ENCODE results near the gene CDT1. TPM values are rescaled to one million over a fixed set of nuclear protein-coding genes. Genes with fewer than 3 reads are reported as not detected.

CDT1 gene
- total and polyA plus RNA-seq, 12 donors, result 0.29 to 5.7 (median 1.6) TPM; not detected in 1

DNA sequence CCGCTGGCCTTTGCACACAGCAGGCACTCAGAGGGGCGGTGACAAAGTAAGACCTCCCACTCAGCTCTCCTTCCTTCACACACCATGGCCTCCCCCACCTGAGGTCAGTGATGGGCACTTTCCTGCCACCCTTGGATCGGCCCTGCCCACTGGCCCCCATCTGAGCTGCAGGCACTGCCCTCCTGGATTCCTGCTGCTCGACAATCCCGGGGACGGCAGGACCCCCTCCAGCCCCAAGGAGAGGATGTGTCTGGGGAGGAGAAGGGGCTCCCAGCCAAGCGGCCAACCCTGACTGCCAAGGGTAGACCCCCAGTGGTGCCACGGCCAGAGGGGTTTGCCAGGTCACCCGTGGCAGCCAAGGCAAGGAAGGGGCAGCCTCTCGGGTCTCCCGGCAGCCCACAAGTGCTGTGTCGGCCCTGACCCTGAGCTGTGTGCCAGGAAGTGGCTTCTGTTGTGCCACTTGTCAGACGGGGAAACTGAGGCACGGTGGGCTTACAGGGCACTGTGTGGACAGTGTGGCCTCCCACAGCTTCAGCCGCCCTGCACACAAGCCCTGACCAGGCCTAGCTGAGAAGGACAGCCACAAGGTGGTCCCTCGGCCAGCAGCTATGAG is 41.2 kb upstream of the CDT1 start:
- H3K4me1 ChIP-seq (replicated peaks in 1 of 2), result peaks cover 0 to 8% of the 10 kb centered on the region in 2 donors
- no peaks in the 10 kb centered on the region for H3K36me3 ChIP-seq (replicated peaks in 1 of 2)
- no peak overlapping the region for H3K4me3 ChIP-seq
- intact Hi-C loops (cut with DNase I), result no loop called here
- H3K9me3 ChIP-seq (replicated peaks in 1 of 3), result no peaks in the 10 kb centered on the region
- H3K27ac ChIP-seq, result peak overlapping the region in 1 of 5 donors; percentile 15
- TF ChIP-seq, protein P1, sequence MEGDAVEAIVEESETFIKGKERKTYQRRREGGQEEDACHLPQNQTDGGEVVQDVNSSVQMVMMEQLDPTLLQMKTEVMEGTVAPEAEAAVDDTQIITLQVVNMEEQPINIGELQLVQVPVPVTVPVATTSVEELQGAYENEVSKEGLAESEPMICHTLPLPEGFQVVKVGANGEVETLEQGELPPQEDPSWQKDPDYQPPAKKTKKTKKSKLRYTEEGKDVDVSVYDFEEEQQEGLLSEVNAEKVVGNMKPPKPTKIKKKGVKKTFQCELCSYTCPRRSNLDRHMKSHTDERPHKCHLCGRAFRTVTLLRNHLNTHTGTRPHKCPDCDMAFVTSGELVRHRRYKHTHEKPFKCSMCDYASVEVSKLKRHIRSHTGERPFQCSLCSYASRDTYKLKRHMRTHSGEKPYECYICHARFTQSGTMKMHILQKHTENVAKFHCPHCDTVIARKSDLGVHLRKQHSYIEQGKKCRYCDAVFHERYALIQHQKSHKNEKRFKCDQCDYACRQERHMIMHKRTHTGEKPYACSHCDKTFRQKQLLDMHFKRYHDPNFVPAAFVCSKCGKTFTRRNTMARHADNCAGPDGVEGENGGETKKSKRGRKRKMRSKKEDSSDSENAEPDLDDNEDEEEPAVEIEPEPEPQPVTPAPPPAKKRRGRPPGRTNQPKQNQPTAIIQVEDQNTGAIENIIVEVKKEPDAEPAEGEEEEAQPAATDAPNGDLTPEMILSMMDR (IDR thresholded peaks at IDR 0.05), result no peak
- TF ChIP-seq POLR2A (IDR thresholded peaks at IDR 0.05), result no peak
- no peaks in the 10 kb centered on the region for H3K27me3 ChIP-seq
- no peak for DNase-seq
- WGBS, 4 donors, result 75 to 100% (median 79%) methylated on average over 2 to 16 of the region's 16 CpGs; no CpG with 5 or more reads in 1 of the 4 donors

DNA sequence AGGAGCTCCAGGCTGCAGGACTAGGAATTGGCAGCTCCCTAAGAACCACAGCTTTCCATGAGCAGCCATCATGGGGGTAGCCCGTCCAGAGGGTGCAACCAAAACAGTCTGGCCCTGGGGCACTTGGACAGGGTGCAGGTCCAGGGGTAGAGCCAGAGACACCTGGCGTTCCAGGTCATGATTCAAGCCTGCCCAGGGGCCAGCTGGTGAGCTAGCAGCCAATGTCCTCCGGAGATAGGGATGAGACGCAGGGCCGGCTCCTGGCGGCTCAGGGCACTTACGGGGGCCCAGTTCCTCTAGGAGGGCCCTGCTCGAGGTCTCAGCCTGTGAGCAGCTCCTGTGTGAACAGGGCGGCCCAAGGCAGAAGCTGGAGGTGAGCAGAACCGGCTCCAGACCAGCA is 40.6 kb upstream of the CDT1 start:
- no peak for DNase-seq
- no peaks in the 10 kb centered on the region for H3K27me3 ChIP-seq
- peaks cover 0 to 13% of the 10 kb centered on the region in 2 donors for H3K4me1 ChIP-seq (replicated peaks in 1 of 2)
- peak overlapping the region in 1 of 5 donors; percentile 55 for H3K27ac ChIP-seq
- H3K9me3 ChIP-seq (replicated peaks in 1 of 3), result no peaks in the 10 kb centered on the region
- H3K4me3 ChIP-seq, result no peak overlapping the region
- H3K36me3 ChIP-seq (replicated peaks in 1 of 2), result no peaks in the 10 kb centered on the region
- WGBS, 4 donors, result 79 to 91% (median 82%) methylated on average over 3 to 10 of the region's 10 CpGs
- intact Hi-C loops (cut with DNase I), result no loop called here
- TF ChIP-seq, protein P1 (IDR thresholded peaks at IDR 0.05), result no peak
- no peak for TF ChIP-seq POLR2A (IDR thresholded peaks at IDR 0.05)

DNA sequence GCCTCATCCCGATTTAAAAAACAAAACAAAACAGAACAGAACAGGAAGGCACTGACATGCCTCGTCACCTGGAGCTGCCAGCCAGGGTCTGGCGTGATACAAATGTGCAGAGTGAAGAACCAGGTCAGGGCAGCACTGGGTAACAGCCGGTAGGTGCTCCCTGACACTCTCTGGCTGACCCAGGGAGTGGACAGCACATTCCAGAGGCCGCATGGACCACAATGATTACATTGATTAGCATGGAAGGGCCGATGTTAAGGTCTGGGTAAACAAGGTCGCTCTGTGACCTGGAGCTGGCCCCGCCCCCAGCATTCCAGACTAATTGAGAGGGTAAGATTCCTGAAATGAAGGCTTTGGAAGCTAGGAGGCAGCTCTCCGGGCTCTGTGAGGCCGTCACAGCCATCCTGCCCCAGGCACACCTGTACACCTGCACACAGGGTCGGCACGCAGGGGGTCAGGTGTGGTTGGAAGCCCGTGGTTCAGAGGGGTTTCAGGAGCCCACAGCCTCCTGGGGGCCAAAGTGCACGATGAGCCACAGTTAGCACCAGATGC is 40.0 kb upstream of the CDT1 start:
- intact Hi-C loops (cut with DNase I), result no loop called here
- no peaks in the 10 kb centered on the region for H3K36me3 ChIP-seq (replicated peaks in 1 of 2)
- H3K27me3 ChIP-seq, result no peaks in the 10 kb centered on the region
- H3K27ac ChIP-seq, result peak overlapping the region in 1 of 5 donors; percentile 55
- 63 to 75% (median 68%) methylated on average over 11 to 14 of the region's 14 CpGs for WGBS, 4 donors
- H3K4me1 ChIP-seq (replicated peaks in 1 of 2), result peaks cover 0 to 14% of the 10 kb centered on the region in 2 donors
- no peaks in the 10 kb centered on the region for H3K9me3 ChIP-seq (replicated peaks in 1 of 3)
- no peak overlapping the region for H3K4me3 ChIP-seq
- TF ChIP-seq, protein P1 (IDR thresholded peaks at IDR 0.05), result no peak
- TF ChIP-seq POLR2A (IDR thresholded peaks at IDR 0.05), result no peak
- peak in 1 of 7 donors; percentile 22 for DNase-seq

DNA sequence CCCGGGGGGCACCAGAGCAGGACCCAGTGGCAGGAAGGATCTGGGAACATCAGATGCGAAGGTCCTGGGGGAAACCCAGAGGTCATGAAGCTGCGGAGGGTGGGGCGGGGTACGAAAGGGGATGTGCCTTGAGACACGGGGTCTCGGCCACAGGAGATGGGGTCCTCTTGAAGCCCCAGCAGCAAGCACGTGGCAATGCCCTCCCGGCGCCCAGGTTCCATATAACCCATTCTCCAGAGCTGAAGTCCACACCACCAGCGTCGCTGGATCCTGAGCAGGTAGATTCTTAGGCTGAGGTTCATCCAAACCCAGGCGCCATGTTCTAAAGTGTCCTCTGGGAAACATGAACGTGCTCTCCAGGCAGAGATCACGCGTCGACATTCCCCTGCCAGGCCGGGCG is 39.5 kb upstream of the CDT1 start:
- no peak for TF ChIP-seq POLR2A (IDR thresholded peaks at IDR 0.05)
- TF ChIP-seq, protein P1 (IDR thresholded peaks at IDR 0.05), result no peak
- Histone ChIP-seq H3K36me3 (replicated peaks in 1 of 2) (no peaks in the 10 kb centered on the region), H3K4me1 (replicated peaks in 1 of 2) (peaks cover 0 to 17% of the 10 kb centered on the region in 2 donors), H3K9me3 (replicated peaks in 1 of 3) (no peaks in the 10 kb centered on the region), H3K27ac (peak overlapping the region in 1 of 5 donors; percentile 55), H3K27me3 (no peaks in the 10 kb centered on the region), H3K4me3 (no peak overlapping the region)
- no peak for DNase-seq
- WGBS, 4 donors, result 92 to 96% (median 93%) methylated on average over 18 to 19 of the region's 19 CpGs
- intact Hi-C loops (cut with DNase I), result no loop called here
